Measurements from ENCODE around the gene ITGAD.

ITGAD gene

DNA sequence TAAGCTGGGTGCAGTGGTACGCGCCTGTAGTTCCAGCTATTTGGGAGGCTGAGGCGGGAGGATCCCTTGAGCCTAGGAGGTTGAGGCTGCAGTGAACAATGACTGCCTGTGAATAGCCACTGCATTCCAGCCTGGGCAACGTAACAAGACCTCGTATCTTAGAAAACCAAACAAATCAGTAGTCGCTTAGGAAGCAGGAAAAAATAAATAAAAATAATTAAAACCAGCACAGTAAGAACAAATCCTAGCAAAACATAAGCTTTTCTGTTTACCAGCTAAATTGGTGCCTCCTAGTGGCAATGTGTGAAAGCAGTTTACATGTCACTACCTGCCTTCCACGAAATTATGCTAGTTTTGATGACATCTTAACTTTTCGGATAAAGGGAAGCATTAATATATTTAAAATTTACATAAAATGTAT, 67.5 kb downstream of the ITGAD start:
- peak; percentile 56 for DNase-seq (ENCODE audit: low read depth, low spot score)
- in situ Hi-C loops (cut with HindIII; ENCODE audit: low sequenced_read_pairs): loop anchor here (25.0 kb wide), 1 partner anchor 273 kb away; the partner anchor contains the start of gene FUS
- peak overlapping the region; percentile 49 for H3K4me3 ChIP-seq (ENCODE audit: low read depth, low read length)
- TF ChIP-seq, protein P1, sequence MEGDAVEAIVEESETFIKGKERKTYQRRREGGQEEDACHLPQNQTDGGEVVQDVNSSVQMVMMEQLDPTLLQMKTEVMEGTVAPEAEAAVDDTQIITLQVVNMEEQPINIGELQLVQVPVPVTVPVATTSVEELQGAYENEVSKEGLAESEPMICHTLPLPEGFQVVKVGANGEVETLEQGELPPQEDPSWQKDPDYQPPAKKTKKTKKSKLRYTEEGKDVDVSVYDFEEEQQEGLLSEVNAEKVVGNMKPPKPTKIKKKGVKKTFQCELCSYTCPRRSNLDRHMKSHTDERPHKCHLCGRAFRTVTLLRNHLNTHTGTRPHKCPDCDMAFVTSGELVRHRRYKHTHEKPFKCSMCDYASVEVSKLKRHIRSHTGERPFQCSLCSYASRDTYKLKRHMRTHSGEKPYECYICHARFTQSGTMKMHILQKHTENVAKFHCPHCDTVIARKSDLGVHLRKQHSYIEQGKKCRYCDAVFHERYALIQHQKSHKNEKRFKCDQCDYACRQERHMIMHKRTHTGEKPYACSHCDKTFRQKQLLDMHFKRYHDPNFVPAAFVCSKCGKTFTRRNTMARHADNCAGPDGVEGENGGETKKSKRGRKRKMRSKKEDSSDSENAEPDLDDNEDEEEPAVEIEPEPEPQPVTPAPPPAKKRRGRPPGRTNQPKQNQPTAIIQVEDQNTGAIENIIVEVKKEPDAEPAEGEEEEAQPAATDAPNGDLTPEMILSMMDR (IDR thresholded peaks at IDR 0.05; ENCODE audit: low read depth, low read length): peak; percentile 77

GRCh38 chr16:31461201-31461920, 68.2 kb downstream of the ITGAD start:
- in situ Hi-C loops (cut with HindIII; ENCODE audit: low sequenced_read_pairs): loop anchor here (25.0 kb wide), 1 partner anchor 274 kb away; the partner anchor contains the start of gene FUS
- TF ChIP-seq, protein P1 (IDR thresholded peaks at IDR 0.05; ENCODE audit: low read depth, low read length): no peak
- no peak for DNase-seq (ENCODE audit: low read depth, low spot score)
- H3K4me3 ChIP-seq (ENCODE audit: low read depth, low read length): no peak overlapping the region

- TF ChIP-seq, protein P1 (IDR thresholded peaks at IDR 0.05; ENCODE audit: low read depth, low read length): no peak
- in situ Hi-C loops (cut with HindIII; ENCODE audit: low sequenced_read_pairs): loop anchor here (25.0 kb wide), 1 partner anchor 275 kb away; the partner anchor contains the start of gene FUS
- H3K4me3 ChIP-seq (ENCODE audit: low read depth, low read length): no peak overlapping the region
- DNase-seq (ENCODE audit: low read depth, low spot score): no peak
Measured at GRCh38 chr16:31461921-31462804, 69.0 kb downstream of the ITGAD start.

DNA sequence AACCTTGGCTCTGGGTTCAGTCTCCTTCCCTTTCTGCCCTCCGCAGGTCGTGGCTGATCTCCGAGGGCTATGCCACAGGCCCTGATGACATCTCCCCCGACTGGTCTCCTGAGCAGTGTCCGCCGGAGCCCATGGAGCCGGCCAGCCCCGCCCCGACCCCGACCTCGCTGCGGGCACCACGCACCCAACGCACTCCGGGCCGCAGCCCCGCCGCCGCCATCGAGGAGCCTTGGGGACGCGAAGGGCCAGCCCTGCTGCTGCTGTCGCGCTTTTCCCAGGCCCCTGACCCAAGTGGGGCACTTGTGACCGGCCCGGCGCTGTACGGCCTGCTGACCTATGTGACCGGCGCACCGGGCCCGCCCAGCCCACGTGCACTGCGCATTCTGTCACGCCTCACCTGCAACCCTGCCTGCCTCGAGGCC, 71.2 kb downstream of the ITGAD start:
- TF ChIP-seq, protein P1 (IDR thresholded peaks at IDR 0.05; ENCODE audit: low read depth, low read length): no peak
- H3K4me3 ChIP-seq (ENCODE audit: low read depth, low read length): no peak overlapping the region
- DNase-seq (ENCODE audit: low read depth, low spot score): no peak
- in situ Hi-C loops (cut with HindIII; ENCODE audit: low sequenced_read_pairs): loop anchor here (25.0 kb wide), 1 partner anchor 277 kb away; the partner anchor contains the start of gene FUS

- in situ Hi-C loops (cut with HindIII; ENCODE audit: low sequenced_read_pairs): loop anchor here (25.0 kb wide), 1 partner anchor 278 kb away; the partner anchor contains the start of gene FUS
- H3K4me3 ChIP-seq (ENCODE audit: low read depth, low read length): no peak overlapping the region
- TF ChIP-seq, protein P1 (IDR thresholded peaks at IDR 0.05; ENCODE audit: low read depth, low read length): no peak
- DNase-seq (ENCODE audit: low read depth, low spot score): no peak
Measured at GRCh38 chr16:31464781-31465260, 71.7 kb downstream of the ITGAD start.

DNA sequence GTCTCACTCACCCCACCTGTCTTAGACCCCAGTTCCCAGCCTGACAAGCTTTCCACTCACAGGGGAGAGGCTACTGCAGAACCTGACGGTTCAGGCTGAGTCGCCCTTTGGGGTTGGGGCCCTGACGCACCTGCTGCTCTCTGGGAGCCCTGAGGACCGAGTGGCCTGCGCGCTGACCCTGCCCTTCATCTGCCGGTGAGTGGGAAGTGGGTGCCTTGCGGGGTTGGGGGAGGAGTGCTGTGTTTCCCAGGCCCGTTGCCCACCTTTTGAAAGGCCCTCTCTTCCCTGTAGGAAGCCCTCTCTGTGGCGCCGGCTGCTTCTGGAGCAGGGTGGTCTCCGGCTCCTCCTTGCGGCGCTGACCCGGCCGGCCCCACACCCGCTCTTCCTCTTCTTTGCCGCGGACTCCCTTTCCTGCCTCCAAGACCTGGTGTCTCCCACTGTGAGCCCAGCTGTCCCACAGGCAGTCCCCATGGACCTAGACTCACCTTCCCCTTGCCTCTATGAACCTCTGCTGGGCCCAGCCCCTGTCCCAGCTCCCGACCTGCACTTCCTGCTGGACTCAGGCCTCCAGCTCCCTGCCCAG, 72.7 kb downstream of the ITGAD start:
- no peak overlapping the region for H3K4me3 ChIP-seq (ENCODE audit: low read depth, low read length)
- TF ChIP-seq, protein P1 (IDR thresholded peaks at IDR 0.05; ENCODE audit: low read depth, low read length): no peak
- in situ Hi-C loops (cut with HindIII; ENCODE audit: low sequenced_read_pairs): loop anchor here (25.0 kb wide), 1 partner anchor 279 kb away; the partner anchor contains the start of gene FUS
- DNase-seq (ENCODE audit: low read depth, low spot score): no peak
